Liver (tissue), 9 donors: ENCODE measurements around the gene SLC38A4. TPM values are rescaled to one million over a fixed set of nuclear protein-coding genes. Genes with fewer than 3 reads are reported as not detected.

Experiments used
- DNase-seq: peaks from one replicate; pipeline ENCODE4 v3.0.0-alpha.2; 2017; ENCODE audit warnings: low spot score
- H3K27ac ChIP-seq, 2 donors: one replicate each; pipeline ENCODE4 v1.7.0; 2013; ENCODE audit warnings: inconsistent platforms in 2 of 2, low read length in 2 of 2, control low read depth in 1 of 2, low read depth in 1 of 2, mild to moderate bottlenecking in 1 of 2
- H3K27me3 ChIP-seq, 4 donors: one replicate each; pipeline versions ENCODE4 v1.6.1 to v1.7.0; 2013; ENCODE audit warnings: low read length in 3 of 4, inconsistent platforms in 1 of 4, mild to moderate bottlenecking in 1 of 4, moderate library complexity in 1 of 4; ENCODE audit not compliant: control insufficient read depth in 4 of 4, insufficient read depth in 4 of 4
- H3K36me3 ChIP-seq, 4 donors: one replicate each; pipeline versions ENCODE4 v1.6.1 to v1.7.0; 2013; ENCODE audit warnings: low read length in 3 of 4, mild to moderate bottlenecking in 3 of 4, low read depth in 1 of 4, moderate library complexity in 1 of 4; ENCODE audit not compliant: control insufficient read depth in 4 of 4, insufficient read depth in 3 of 4
- H3K4me1 ChIP-seq, 4 donors: one replicate each; pipeline versions ENCODE4 v1.6.1 to v1.7.0; 2013; ENCODE audit warnings: low read length in 3 of 4, mild to moderate bottlenecking in 3 of 4, moderate library complexity in 1 of 4; ENCODE audit not compliant: control insufficient read depth in 4 of 4, insufficient read depth in 4 of 4
- H3K4me3 ChIP-seq, 3 donors: one replicate each; pipeline versions ENCODE4 v1.6.1 to v1.7.0; 2013; ENCODE audit warnings: low read length in 3 of 3, control low read depth in 1 of 3, low read depth in 1 of 3, mild to moderate bottlenecking in 1 of 3
- H3K9ac ChIP-seq, 2 donors: one replicate each; pipeline ENCODE4 v1.7.0; 2013; ENCODE audit warnings: low read length in 2 of 2, mild to moderate bottlenecking in 2 of 2, moderate library complexity in 2 of 2, control low read depth in 1 of 2, low read depth in 1 of 2
- H3K9me3 ChIP-seq, 4 donors: one replicate each; pipeline versions ENCODE4 v1.6.1 to v1.7.0; 2013; ENCODE audit warnings: low read length in 3 of 4; ENCODE audit not compliant: control insufficient read depth in 4 of 4
- ATF3 ChIP-seq: IDR thresholded peaks from 2 replicates; pipeline ENCODE4 v1.6.1; 2016; ENCODE audit warnings: antibody characterized with exemption
- CTCF ChIP-seq: fragments of 150-350 bp; IDR thresholded peaks from 2 replicates; pipeline ENCODE4 v1.5.1; 2017; ENCODE audit warnings: improper control_type of control experiment, low read depth, low read length; ENCODE audit not compliant: missing input control
- EGR1 ChIP-seq, 2 donors: IDR thresholded peaks; 2 replicates each; pipeline ENCODE4 v1.6.1; 2016 to 2018; ENCODE audit warnings: antibody characterized with exemption in 2 of 2, low read depth in 2 of 2
- FOXA1 ChIP-seq: IDR thresholded peaks from 2 replicates; pipeline ENCODE4 v1.6.1; 2016; ENCODE audit warnings: antibody characterized with exemption
- FOXA2 ChIP-seq: IDR thresholded peaks from 2 replicates; pipeline ENCODE4 v1.6.1; 2016; ENCODE audit warnings: antibody characterized with exemption
- GABPA ChIP-seq, 2 donors: IDR thresholded peaks in 1 of 2; conservative IDR thresholded peaks in 1 of 2; 2 replicates each; pipeline ENCODE4 v1.6.1; 2016; ENCODE audit warnings: antibody characterized with exemption in 2 of 2, mild to moderate bottlenecking in 1 of 2, moderate library complexity in 1 of 2
- HNF4A ChIP-seq, 2 donors: conservative IDR thresholded peaks; 2 replicates each; pipeline ENCODE4 v1.6.1; 2016; ENCODE audit warnings: antibody characterized with exemption in 2 of 2, mild to moderate bottlenecking in 2 of 2
- HNF4G ChIP-seq: IDR thresholded peaks from 2 replicates; pipeline ENCODE4 v1.6.1; 2016; ENCODE audit warnings: antibody characterized with exemption
- JUND ChIP-seq, 2 donors: IDR thresholded peaks; 2 replicates each; pipeline ENCODE4 v1.6.1; 2016; ENCODE audit warnings: antibody characterized with exemption in 2 of 2
- MAX ChIP-seq: IDR thresholded peaks from 2 replicates; pipeline ENCODE4 v1.6.1; 2016; ENCODE audit warnings: antibody characterized with exemption
- NR2F2 ChIP-seq: IDR thresholded peaks from 2 replicates; pipeline ENCODE4 v1.6.1; 2016; ENCODE audit warnings: antibody characterized with exemption
- RAD21 ChIP-seq, 2 donors: IDR thresholded peaks; 2 replicates each; pipeline ENCODE4 v1.6.1; 2016; ENCODE audit warnings: antibody characterized with exemption in 2 of 2, mild to moderate bottlenecking in 2 of 2
- REST ChIP-seq: IDR thresholded peaks from 2 replicates; pipeline ENCODE4 v1.6.1; 2016; ENCODE audit warnings: antibody characterized with exemption, mild to moderate bottlenecking
- RXRA ChIP-seq, 2 donors: IDR thresholded peaks; 2 replicates each; pipeline ENCODE4 v1.6.1; 2017 to 2018; ENCODE audit warnings: antibody characterized with exemption in 2 of 2, mild to moderate bottlenecking in 1 of 2
- SP1 ChIP-seq: IDR thresholded peaks from 2 replicates; pipeline ENCODE4 v1.6.1; 2018; ENCODE audit warnings: antibody characterized with exemption, mild to moderate bottlenecking
- TAF1 ChIP-seq: conservative IDR thresholded peaks from 2 replicates; pipeline ENCODE4 v1.6.1; 2016; ENCODE audit warnings: antibody characterized with exemption, mild to moderate bottlenecking
- YY1 ChIP-seq: IDR thresholded peaks from 2 replicates; pipeline ENCODE4 v1.6.1; 2016; ENCODE audit warnings: antibody characterized with exemption, mild to moderate bottlenecking
- ZBTB33 ChIP-seq: IDR thresholded peaks from 2 replicates; pipeline ENCODE4 v1.6.1; 2016; ENCODE audit warnings: antibody characterized with exemption
- WGBS: extraction: QIAGEN DNeasy Blood & Tissue Kit; methylation state at CpG from one replicate; pipeline ENCODE4 v1.1.7; 2013; 5-methylcytosine and 5-hydroxymethylcytosine counted together
- polyA plus RNA-seq, 2 donors: library from polyadenylated mRNA; stranded (reverse) in 1 of 2; unstranded in 1 of 2; fragments of 200-250 nt in 1 of 2; fragments of >200 nt in 1 of 2; fragmentation: Nextera tagmentation in 1 of 2; extraction: Ambion mirVana in 1 of 2; gene quantifications; one replicate each; pipeline versions ENCODE4 v1.2.1 to v1.2.3, GENCODE V29; 2013 to 2015
- total RNA-seq, 2 donors: library from RNA; depleted of rRNA; stranded (reverse); fragments of >200 nt; gene quantifications; one replicate each; pipeline ENCODE4 v1.2.3, GENCODE V29; 2014
- donor health status: healthy.
- donor health status: healthy.
- donor health status: healthy.
- donor health status: healthy.
- donor health status: healthy.

Gene SLC38A4
- total and polyA plus RNA-seq, 4 donors, result 92.0 to 389 (median 169) TPM

GRCh38 chr12:46839964-46840363 lies 14.2 kb upstream of the SLC38A4 start:
- Histone ChIP-seq H3K4me3 (no peak overlapping the region), H3K27ac (peak overlapping the region; percentile 17 to 50), H3K4me1 (peaks cover 9 to 42% (median 28%) of the 10 kb centered on the region in 4 donors), H3K9me3 (no peaks in the 10 kb centered on the region), H3K27me3 (no peaks in the 10 kb centered on the region), H3K36me3 (no peaks in the 10 kb centered on the region), H3K9ac (no peak overlapping the region)
- TF ChIP-seq MAX (peak; percentile 94), CTCF (no peak), FOXA1 (peak; percentile 100), TAF1 (no peak), EGR1 (IDR thresholded peaks at IDR 0.05; ENCODE audit: low read depth in 2 of 2) (peak in 1 of 2 donors; percentile 63), ATF3 (peak; percentile 89), GABPA (IDR thresholded peaks at IDR 0.05 in 1 of 2, conservative IDR thresholded peaks at IDR 0.05 in 1 of 2) (no peak), HNF4A (conservative IDR thresholded peaks at IDR 0.05) (peak; percentile 83 to 90), REST (peak; percentile 83), RAD21 (IDR thresholded peaks at IDR 0.05) (peak; percentile 58 to 66), YY1 (peak; percentile 83), JUND (IDR thresholded peaks at IDR 0.05) (peak; percentile 73 to 93), HNF4G (peak; percentile 41), ZBTB33 (peak; percentile 91), NR2F2 (peak; percentile 52), FOXA2 (peak; percentile 100), SP1 (peak; percentile 83), RXRA (IDR thresholded peaks at IDR 0.05) (peak; percentile 84 to 96)
- no peak for DNase-seq
- 33% methylated on average over 2 of the region's 2 CpGs for WGBS
